Measurements from ENCODE around the gene HOXD11. TPM values are rescaled to one million over a fixed set of nuclear protein-coding genes. Genes with fewer than 3 reads are reported as not detected.

Gene HOXD11
- total and polyA plus RNA-seq, 2 of the 13 experiments (the other 11 are each of a cell fraction or from before 2014, with no cell fraction given): not detected

GRCh38 chr2:176085120-176085788 is 21.8 kb upstream of the HOXD11 start:
- BruUV-seq (replicated peaks): no TSS peak
- no peak overlapping the region for H3K27ac ChIP-seq (ENCODE audit: extremely low read length, insufficient read depth, low read length)
- no peaks in the 10 kb centered on the region for H4K20me1 ChIP-seq (ENCODE audit: insufficient read depth, low read length)
- H3K9me3 ChIP-seq (ENCODE audit: low read length): no peaks in the 10 kb centered on the region
- no peaks in the 10 kb centered on the region for H3K79me2 ChIP-seq (ENCODE audit: insufficient read depth, low read length)
- in situ Hi-C loops (cut with HindIII; ENCODE audit: extremely low pct_ligation_motif_present, low pct_unique_long_range_greater_than_20kb) (no loop called here), intact Hi-C loops (cut with micrococcal nuclease; ENCODE audit: unreplicated experiment) (no loop called here)
- no peak overlapping the region for H3K9ac ChIP-seq (ENCODE audit: insufficient read depth, low read depth, low read length)
- ATAC-seq (no peak), DNase-seq (ENCODE audit: low spot score) (no peak), FAIRE-seq (no peak)
- peaks cover 13 to 87% of the 10 kb centered on the region in 2 experiments; a peak in 4 of 5 replicates for H3K27me3 ChIP-seq (ENCODE audit: control insufficient read depth in 1 of 2, insufficient read depth in 2 of 2, low read length in 2 of 2)
- H3K4me1 ChIP-seq (ENCODE audit: insufficient read depth, low read length): peaks cover 25% of the 10 kb centered on the region
- POLR2A ChIA-PET: no interaction called here
- TF ChIP-seq ZKSCAN8 (CRISPR knock-in tag; IDR thresholded peaks at IDR 0.05; ENCODE audit: borderline replicate concordance): no peak
- TF ChIP-seq EZH2 (conservative IDR thresholded peaks at IDR 0.05; ENCODE audit: low read depth, low read length): peak; percentile 30; the same call in 1 of the 2 replicates
- H3K4me2 ChIP-seq (ENCODE audit: low read depth, low read length): no peak overlapping the region
- H3K4me3 ChIP-seq (replicated peaks in 1 of 3; ENCODE audit: insufficient read depth in 1 of 3, low read depth in 2 of 3, low read length in 3 of 3): no peak overlapping the region
- 43% methylated on average over 40 of the region's 40 CpGs for WGBS (ENCODE audit: low lambda C conversion rate)
- H2AFZ ChIP-seq (ENCODE audit: low read length): no peak overlapping the region
- no peaks in the 10 kb centered on the region for H3K36me3 ChIP-seq (replicated peaks in 1 of 2; ENCODE audit: control insufficient read depth in 1 of 2, insufficient read depth in 2 of 2, low read length in 2 of 2)
- CTCF ChIA-PET (ENCODE audit: low intra/inter-chr PET ratio, low total read pairs): interaction anchor here (0.8 to 2.1 kb wide), 3 partner anchors 395 to 718 kb away, joined by 3 to 26 read pairs (median 4); no protein-coding TSS in a partner anchor

GRCh38 chr2:176085861-176086771 is 21.0 kb upstream of the HOXD11 start:
- Histone ChIP-seq H3K9me3 (ENCODE audit: low read length) (no peaks in the 10 kb centered on the region), H3K36me3 (replicated peaks in 1 of 2; ENCODE audit: control insufficient read depth in 1 of 2, insufficient read depth in 2 of 2, low read length in 2 of 2) (no peaks in the 10 kb centered on the region), H3K79me2 (ENCODE audit: insufficient read depth, low read length) (no peaks in the 10 kb centered on the region), H4K20me1 (ENCODE audit: insufficient read depth, low read length) (no peaks in the 10 kb centered on the region), H3K27me3 (ENCODE audit: control insufficient read depth in 1 of 2, insufficient read depth in 2 of 2, low read length in 2 of 2) (peaks cover 14 to 93% of the 10 kb centered on the region in 2 experiments; a peak in 4 of 5 replicates), H2AFZ (ENCODE audit: low read length) (no peak overlapping the region), H3K4me3 (replicated peaks in 1 of 3; ENCODE audit: insufficient read depth in 1 of 3, low read depth in 2 of 3, low read length in 3 of 3) (peak overlapping the region in 2 of 3 experiments; percentile 6 to 41; a peak in 1 of 6 replicates), H3K4me1 (ENCODE audit: insufficient read depth, low read length) (peaks cover 25% of the 10 kb centered on the region), H3K9ac (ENCODE audit: insufficient read depth, low read depth, low read length) (no peak overlapping the region), H3K27ac (ENCODE audit: extremely low read length, insufficient read depth, low read length) (no peak overlapping the region), H3K4me2 (ENCODE audit: low read depth, low read length) (peak overlapping the region; percentile 56)
- no TSS peak for BruUV-seq (replicated peaks)
- intact Hi-C loops (cut with micrococcal nuclease; ENCODE audit: unreplicated experiment): loop anchor here (1.0 kb wide), 1 partner anchor 396 kb away; no protein-coding TSS in a partner anchor
- in situ Hi-C loops (cut with HindIII; ENCODE audit: extremely low pct_ligation_motif_present, low pct_unique_long_range_greater_than_20kb): no loop called here
- DNase-seq (ENCODE audit: low spot score) (peak; percentile 31), FAIRE-seq (peak; percentile 15), ATAC-seq (peak; percentile 48)
- ChIA-PET CTCF (ENCODE audit: low intra/inter-chr PET ratio, low total read pairs) (interaction anchor here (0.7 to 2.1 kb wide), 5 partner anchors 122 to 720 kb away, joined by 3 to 26 read pairs (median 4); no protein-coding TSS in a partner anchor), POLR2A (no interaction called here)
- 16% methylated on average over 32 of the region's 46 CpGs for WGBS (ENCODE audit: low lambda C conversion rate)
- TF ChIP-seq PBX2 (CRISPR knock-in tag; IDR thresholded peaks at IDR 0.05) (0 out of 2 replicates have a peak, but pooled peaks have one; percentile 19), NRL (CRISPR knock-in tag; IDR thresholded peaks at IDR 0.05; ENCODE audit: borderline replicate concordance) (0 out of 2 replicates have a peak, but pooled peaks have one; percentile 43), ZBTB43 (CRISPR knock-in tag; conservative IDR thresholded peaks at IDR 0.05) (no peak), MZF1 (CRISPR knock-in tag; IDR thresholded peaks at IDR 0.05; ENCODE audit: borderline replicate concordance) (0 out of 2 replicates have a peak, but pooled peaks have one; percentile 34), SPEN (CRISPR knock-in tag; IDR thresholded peaks at IDR 0.05; ENCODE audit: low read depth) (peak; percentile 58; the same call in 1 of the 2 replicates)
- TF ChIP-seq, protein P1, sequence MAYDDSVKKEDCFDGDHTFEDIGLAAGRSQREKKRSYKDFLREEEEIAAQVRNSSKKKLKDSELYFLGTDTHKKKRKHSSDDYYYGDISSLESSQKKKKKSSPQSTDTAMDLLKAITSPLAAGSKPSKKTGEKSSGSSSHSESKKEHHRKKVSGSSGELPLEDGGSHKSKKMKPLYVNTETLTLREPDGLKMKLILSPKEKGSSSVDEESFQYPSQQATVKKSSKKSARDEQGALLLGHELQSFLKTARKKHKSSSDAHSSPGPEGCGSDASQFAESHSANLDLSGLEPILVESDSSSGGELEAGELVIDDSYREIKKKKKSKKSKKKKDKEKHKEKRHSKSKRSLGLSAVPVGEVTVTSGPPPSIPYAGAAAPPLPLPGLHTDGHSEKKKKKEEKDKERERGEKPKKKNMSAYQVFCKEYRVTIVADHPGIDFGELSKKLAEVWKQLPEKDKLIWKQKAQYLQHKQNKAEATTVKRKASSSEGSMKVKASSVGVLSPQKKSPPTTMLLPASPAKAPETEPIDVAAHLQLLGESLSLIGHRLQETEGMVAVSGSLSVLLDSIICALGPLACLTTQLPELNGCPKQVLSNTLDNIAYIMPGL (CRISPR knock-in tag; IDR thresholded peaks at IDR 0.05; ENCODE audit: borderline replicate concordance in 1 of 2, low read depth in 1 of 2): peak in 1 of 2 experiments; percentile 43; a peak in 1 of 4 replicates
